8988T (cell line): Measurements from ENCODE around the gene TBC1D32.
"Not testable (repeated sequence)": the region's sequence is repeated elsewhere in the genome, so short reads cannot be mapped to it uniquely, and the experiment has no call there.

Experiments
- DNase-seq: peaks from one replicate; pipeline ENCODE4 v3.0.0; 2011

Gene TBC1D32

DNA sequence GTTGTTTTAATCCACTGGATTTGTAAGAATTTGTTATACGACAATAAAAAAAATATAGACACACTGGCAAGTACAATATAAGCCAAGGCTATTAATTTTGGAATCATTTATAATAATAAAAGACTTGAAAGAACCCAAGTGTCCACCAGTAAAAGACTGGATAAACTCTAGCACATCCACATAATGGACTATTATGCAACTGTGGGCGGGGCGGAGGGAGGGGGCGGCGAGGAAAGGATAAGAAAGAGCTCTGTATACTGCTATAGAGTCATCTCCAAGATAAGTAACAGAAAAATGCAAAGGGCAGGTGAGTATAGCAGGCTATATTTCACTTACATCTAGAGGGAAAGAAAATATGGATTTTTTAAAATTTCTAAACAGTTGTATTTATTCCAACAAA is 123.3 kb downstream of the TBC1D32 start:
- DNase-seq: no peak

DNA sequence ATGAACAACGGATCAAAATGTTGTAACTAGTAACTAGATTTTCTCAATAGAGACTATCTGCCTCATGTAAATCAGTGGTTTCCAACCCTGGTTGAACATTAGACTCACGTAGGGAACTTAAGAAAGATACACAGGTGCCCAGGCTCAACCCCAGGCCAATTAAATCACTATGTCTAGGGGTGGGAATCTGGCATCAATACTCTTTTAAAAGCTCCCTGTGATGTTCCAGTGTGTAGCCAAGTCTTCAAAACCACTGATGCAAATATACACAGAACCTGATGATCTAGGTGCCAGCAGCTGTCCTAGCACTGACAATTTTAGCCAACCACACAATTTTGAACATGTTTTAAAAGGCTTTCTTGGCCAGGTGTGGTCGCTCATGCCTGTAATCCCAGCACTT is 128.7 kb downstream of the TBC1D32 start:
- no peak for DNase-seq

DNA sequence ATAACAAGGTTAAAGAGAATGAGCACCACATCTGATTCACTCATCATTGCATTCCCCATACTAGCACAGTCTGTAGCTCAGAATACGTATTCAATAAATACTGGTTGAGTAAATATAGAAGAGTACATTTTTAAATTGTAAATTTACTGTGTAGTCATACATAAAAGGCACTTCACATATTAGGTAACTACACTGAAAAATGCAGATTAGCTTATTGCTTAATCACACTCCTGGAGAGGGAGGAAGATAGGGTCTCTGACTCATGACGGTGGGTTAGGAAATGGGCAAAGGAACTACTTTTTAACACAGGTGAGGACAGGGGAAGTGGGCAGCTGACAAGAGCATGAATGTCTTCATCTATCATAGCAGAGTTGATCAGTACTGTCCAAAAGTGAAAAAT is 133.2 kb downstream of the TBC1D32 start:
- no peak for DNase-seq

GRCh38 chr6:121196042-121196441 is 138.2 kb downstream of the TBC1D32 start:
- DNase-seq: not testable (repeated sequence)

GRCh38 chr6:121190122-121190521 is 144.2 kb downstream of the TBC1D32 start:
- DNase-seq: no peak

GRCh38 chr6:121188356-121188755 is 145.9 kb downstream of the TBC1D32 start:
- no peak for DNase-seq

- DNase-seq: no peak
Observed at GRCh38 chr6:121187833-121188200, 146.5 kb downstream of the TBC1D32 start.

- no peak for DNase-seq
Observed at GRCh38 chr6:121187200-121187832, 147.0 kb downstream of the TBC1D32 start.

- DNase-seq: no peak
Observed at GRCh38 chr6:121183742-121184141, 150.5 kb downstream of the TBC1D32 start.

DNA sequence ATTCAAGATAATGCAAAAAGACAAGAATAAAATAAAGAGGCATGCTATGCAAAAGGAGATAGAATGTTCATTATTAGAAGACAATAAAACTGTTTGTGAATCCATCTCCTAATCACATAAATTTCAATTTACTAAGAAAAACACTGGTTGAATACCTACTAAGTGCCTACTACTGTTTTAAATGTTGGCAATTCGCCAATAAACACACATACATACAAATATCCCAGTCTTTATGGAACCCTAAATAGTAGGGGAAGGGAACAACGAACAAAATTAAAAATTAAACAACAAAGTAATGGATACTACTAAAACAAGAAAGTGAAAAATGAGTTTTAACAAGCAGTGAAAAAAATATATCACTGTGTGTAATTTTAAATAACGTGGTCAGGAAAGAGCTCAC is 158.5 kb downstream of the TBC1D32 start:
- DNase-seq: no peak

DNA sequence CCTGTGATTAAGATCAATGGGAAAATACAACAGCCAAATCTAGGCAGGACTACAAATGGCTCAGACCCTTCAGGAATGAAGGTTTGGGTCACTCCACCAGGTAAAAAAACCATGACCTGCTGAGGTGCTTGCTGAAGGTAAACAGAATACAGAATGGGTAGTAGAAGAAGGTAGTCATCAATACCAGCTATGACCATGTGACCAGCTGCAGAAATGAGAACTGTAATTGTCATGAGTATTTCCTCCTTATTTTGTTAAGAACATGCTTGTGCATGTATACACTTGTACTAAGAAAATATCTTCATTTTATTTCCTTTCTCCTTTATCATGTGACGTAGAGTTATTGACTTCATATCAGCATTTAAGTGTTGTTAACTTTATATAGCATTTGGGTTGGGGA is 161.8 kb downstream of the TBC1D32 start:
- not testable (repeated sequence) for DNase-seq

DNA sequence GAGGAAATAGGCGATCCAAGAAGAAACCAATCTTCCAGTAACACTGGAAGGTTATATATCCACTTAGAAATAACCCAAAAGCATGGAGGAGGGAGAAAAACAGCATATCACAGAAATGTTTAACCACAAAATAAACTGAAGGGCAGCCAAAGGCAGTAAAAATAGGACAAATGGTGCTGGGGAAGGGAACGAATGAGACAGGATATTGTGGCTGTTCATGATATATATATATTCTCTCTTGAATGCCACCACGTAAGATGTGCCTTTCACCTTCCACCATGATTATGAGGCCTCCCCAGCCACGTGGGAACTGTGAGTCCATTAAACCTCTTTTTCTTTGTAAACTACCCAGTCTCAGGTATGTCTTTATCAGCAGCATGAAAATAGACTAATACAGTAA is 162.4 kb downstream of the TBC1D32 start:
- no peak for DNase-seq

- DNase-seq: no peak
Observed at GRCh38 chr6:121161886-121162285, 172.4 kb downstream of the TBC1D32 start.

GRCh38 chr6:121160276-121160675 is 174.0 kb downstream of the TBC1D32 start:
- DNase-seq: no peak

DNA sequence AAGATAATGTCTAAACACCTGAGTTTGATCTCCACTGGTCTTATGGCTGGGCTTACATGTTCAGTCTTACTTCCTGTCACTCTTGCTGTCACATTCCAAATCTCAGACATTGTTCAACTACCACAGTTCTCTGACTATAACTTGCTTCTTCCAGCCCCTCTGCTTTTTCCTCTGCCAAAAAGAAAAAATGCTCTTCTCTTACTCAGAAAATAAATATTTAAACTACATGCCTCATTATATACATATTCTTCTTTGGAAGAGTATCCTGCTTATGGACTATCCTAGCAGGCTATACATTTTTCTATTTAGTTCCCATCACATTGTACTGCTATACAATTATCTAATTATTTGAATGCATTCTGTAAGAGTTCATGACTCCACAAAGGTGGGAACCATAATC is 175.4 kb downstream of the TBC1D32 start:
- no peak for DNase-seq

GRCh38 chr6:121158438-121158837 is 175.8 kb downstream of the TBC1D32 start:
- DNase-seq: no peak

- DNase-seq: no peak
Observed at GRCh38 chr6:121157906-121158305, 176.4 kb downstream of the TBC1D32 start.

- no peak for DNase-seq
Observed at GRCh38 chr6:121143476-121143875, 190.8 kb downstream of the TBC1D32 start.

- DNase-seq: no peak
Observed at GRCh38 chr6:121142093-121142492, 192.2 kb downstream of the TBC1D32 start.

- DNase-seq: no peak
Observed at GRCh38 chr6:121135425-121135824, 198.9 kb downstream of the TBC1D32 start.

DNA sequence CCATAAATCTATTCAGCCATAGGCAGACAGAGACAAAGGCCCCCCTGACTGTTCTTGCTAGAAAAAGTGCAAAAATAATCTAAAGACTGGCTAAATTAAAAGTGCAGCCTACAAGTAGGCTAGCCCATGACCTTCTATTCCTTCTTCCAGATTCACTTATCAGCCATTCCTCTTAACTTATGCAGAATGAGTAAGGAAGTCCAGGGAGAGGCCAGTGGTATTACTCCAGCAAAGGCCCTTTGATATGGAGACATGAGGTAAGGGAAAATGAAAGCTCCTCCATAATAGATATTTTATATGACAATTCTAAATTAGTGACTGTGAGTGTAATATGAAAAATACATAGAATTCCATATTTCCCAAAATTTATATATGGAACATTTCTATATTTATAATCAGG is 199.4 kb downstream of the TBC1D32 start:
- no peak for DNase-seq

GRCh38 chr6:121124600-121124999 is 209.7 kb downstream of the TBC1D32 start:
- no peak for DNase-seq

- no peak for DNase-seq
Observed at GRCh38 chr6:121112356-121112755, 221.9 kb downstream of the TBC1D32 start.

DNA sequence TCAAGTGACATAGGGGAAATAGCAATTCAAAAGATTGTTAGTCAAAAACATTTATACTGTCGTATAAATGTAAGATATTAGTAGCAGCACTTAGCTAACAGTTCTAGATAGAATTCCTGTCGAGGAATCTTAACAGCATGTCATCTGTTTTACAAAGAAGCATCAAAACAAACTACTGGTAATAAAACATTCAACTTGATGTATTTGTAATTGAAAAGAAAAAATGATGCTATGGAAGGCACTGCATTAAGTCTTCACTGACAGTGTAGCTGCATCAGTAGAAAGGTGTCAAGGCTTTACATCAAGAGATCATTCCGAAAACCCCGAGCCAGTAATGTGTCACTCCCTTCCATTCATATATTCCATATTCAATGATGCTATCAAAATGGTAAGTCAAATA is 223.5 kb downstream of the TBC1D32 start:
- no peak for DNase-seq

GRCh38 chr6:121106962-121107361 is 227.3 kb downstream of the TBC1D32 start:
- DNase-seq: no peak

DNA sequence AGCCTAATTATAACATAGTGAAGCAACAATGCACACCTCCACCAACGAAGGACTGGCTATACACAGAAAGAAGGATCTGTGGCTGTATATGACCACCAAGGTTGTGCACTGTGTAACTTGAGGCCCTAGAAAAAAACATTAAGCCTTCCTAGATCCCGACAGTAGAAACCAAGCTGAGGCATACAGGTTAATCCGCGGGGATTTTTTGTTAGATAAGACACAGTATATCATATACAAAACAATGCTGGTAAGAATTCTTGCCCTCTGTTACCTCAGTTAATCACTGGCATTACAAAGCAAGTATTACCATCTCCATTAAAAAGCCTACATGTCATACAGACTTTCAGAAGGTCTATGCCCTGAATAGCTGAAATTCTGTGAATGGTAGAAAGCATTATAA is 228.8 kb downstream of the TBC1D32 start:
- no peak for DNase-seq
